Stimulated activated CD8-positive, alpha-beta memory T cell treated with anti-CD3 and anti-CD28 coated beads, Interleukin-15, amount 100 ng/mL, for 48 hours (primary cell): Measurements from ENCODE around the gene TMEM184B.

ENCODE experiments used
- DNase-seq, 2 donors: peaks; one replicate each; pipeline ENCODE4 v3.0.0-alpha.2; 2020; ENCODE audit warnings: low read depth in 2 of 2

Gene TMEM184B

GRCh38 chr22:38308791-38309498, 36.1 kb upstream of the TMEM184B start:
- no peak for DNase-seq

- DNase-seq, result peak in 1 of 2 donors; percentile 8
Observed at GRCh38 chr22:38305471-38306448, 33.0 kb upstream of the TMEM184B start.

GRCh38 chr22:38304526-38304925, 31.7 kb upstream of the TMEM184B start:
- DNase-seq, result no peak

GRCh38 chr22:38303974-38304373, 31.2 kb upstream of the TMEM184B start:
- no peak for DNase-seq

- DNase-seq, result no peak
Observed at GRCh38 chr22:38302906-38303305, 30.1 kb upstream of the TMEM184B start.

- DNase-seq, result no peak
Observed at GRCh38 chr22:38300946-38301345, 28.1 kb upstream of the TMEM184B start.

GRCh38 chr22:38300197-38300945, 27.6 kb upstream of the TMEM184B start:
- no peak for DNase-seq

GRCh38 chr22:38299770-38300102, 26.9 kb upstream of the TMEM184B start:
- DNase-seq, result no peak

- DNase-seq, result peak in 1 of 2 donors; percentile 23
Observed at GRCh38 chr22:38298312-38299005, 25.6 kb upstream of the TMEM184B start.

GRCh38 chr22:38296372-38296771, 23.6 kb upstream of the TMEM184B start:
- no peak for DNase-seq

- DNase-seq, result no peak
Observed at GRCh38 chr22:38295863-38296262, 23.1 kb upstream of the TMEM184B start.

GRCh38 chr22:38295339-38295738, 22.5 kb upstream of the TMEM184B start:
- DNase-seq, result no peak

GRCh38 chr22:38294193-38294592, 21.4 kb upstream of the TMEM184B start:
- no peak for DNase-seq

GRCh38 chr22:38292694-38293093, 19.9 kb upstream of the TMEM184B start:
- no peak for DNase-seq

- no peak for DNase-seq
Observed at GRCh38 chr22:38291201-38291777, 18.5 kb upstream of the TMEM184B start.

- DNase-seq, result no peak
Observed at GRCh38 chr22:38290347-38290746, 17.5 kb upstream of the TMEM184B start.

GRCh38 chr22:38289583-38290082, 16.8 kb upstream of the TMEM184B start:
- DNase-seq, result no peak

GRCh38 chr22:38286915-38287669, 14.3 kb upstream of the TMEM184B start:
- DNase-seq, result no peak

GRCh38 chr22:38285018-38285417, 12.2 kb upstream of the TMEM184B start:
- no peak for DNase-seq

GRCh38 chr22:38284042-38284402, 11.2 kb upstream of the TMEM184B start:
- DNase-seq, result no peak
